Measurements from ENCODE around the gene SLX4IP. TPM values are rescaled to one million over a fixed set of nuclear protein-coding genes. Genes with fewer than 3 reads are reported as not detected.

The SLX4IP gene
- total RNA-seq, 4 donors from 2014 or later: 6.3 to 8.3 (median 7.4) TPM

DNA sequence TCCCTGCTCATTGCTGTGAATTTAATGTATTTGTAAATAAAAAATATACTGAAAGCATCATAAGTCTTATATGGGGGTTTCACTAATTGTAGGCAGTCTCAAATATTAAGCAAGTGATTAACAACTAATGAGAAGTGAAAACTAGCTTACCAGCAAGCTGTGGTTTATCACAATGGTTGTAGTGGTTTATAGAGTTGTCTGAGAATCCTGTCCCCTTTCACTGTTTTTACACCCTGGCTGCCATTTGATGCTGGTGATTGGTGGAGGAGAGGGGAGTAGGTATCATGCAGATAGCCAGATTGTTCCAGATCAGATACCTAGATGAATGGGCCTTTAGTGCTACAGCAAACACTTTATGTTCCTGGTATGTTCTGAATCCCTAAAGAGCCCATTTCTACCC lies 7.1 kb upstream of the SLX4IP start:
- Histone ChIP-seq H3K4me3 (replicated peaks in 1 of 3) (no peak overlapping the region), H3K9me3 (no peaks in the 10 kb centered on the region), H3K27ac (no peak overlapping the region), H3K36me3 (no peaks in the 10 kb centered on the region), H3K4me1 (peaks cover 12 to 13% of the 10 kb centered on the region in 2 donors), H3K27me3 (no peaks in the 10 kb centered on the region)
- DNase-seq: no peak
- intact Hi-C loops (cut with DNase I): no loop called here
- TF ChIP-seq, protein P1, sequence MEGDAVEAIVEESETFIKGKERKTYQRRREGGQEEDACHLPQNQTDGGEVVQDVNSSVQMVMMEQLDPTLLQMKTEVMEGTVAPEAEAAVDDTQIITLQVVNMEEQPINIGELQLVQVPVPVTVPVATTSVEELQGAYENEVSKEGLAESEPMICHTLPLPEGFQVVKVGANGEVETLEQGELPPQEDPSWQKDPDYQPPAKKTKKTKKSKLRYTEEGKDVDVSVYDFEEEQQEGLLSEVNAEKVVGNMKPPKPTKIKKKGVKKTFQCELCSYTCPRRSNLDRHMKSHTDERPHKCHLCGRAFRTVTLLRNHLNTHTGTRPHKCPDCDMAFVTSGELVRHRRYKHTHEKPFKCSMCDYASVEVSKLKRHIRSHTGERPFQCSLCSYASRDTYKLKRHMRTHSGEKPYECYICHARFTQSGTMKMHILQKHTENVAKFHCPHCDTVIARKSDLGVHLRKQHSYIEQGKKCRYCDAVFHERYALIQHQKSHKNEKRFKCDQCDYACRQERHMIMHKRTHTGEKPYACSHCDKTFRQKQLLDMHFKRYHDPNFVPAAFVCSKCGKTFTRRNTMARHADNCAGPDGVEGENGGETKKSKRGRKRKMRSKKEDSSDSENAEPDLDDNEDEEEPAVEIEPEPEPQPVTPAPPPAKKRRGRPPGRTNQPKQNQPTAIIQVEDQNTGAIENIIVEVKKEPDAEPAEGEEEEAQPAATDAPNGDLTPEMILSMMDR (IDR thresholded peaks at IDR 0.05): no peak
- no peak for TF ChIP-seq POLR2A (IDR thresholded peaks at IDR 0.05)

DNA sequence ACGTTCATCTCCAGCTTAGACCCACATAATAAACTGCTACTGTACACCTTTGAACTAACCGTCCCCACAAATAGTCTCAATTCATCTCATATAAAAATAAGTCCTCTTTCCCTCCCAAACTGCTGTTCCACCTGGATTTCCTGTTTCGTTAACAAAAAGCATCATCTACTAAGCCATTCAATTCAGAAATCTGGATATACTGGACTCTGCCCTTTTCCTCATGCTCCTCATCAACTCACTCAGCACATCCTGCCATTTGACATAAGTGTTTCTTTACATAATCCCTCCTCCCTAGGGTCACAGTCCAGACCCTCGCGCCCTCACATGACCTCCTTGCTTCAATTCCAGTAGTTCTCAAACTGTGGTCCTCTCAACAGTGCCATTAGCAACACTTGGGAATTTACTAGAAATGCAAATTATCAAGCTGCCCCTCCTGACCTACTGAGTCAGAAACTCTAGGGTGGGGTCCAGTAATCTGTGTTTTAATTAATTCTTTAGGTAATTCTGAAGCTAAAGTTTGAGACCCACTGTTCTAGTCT lies 5.6 kb upstream of the SLX4IP start:
- TF ChIP-seq, protein P1 (IDR thresholded peaks at IDR 0.05): no peak
- no peak for TF ChIP-seq POLR2A (IDR thresholded peaks at IDR 0.05)
- 87 to 91% methylated on average over 5 of the region's 5 CpGs for WGBS, 2 donors
- Histone ChIP-seq H3K27ac (no peak overlapping the region), H3K36me3 (no peaks in the 10 kb centered on the region), H3K4me1 (peaks cover 15 to 16% of the 10 kb centered on the region in 2 donors), H3K4me3 (replicated peaks in 1 of 3) (no peak overlapping the region), H3K9me3 (no peaks in the 10 kb centered on the region), H3K27me3 (no peaks in the 10 kb centered on the region)
- no peak for DNase-seq
- intact Hi-C loops (cut with DNase I): no loop called here

DNA sequence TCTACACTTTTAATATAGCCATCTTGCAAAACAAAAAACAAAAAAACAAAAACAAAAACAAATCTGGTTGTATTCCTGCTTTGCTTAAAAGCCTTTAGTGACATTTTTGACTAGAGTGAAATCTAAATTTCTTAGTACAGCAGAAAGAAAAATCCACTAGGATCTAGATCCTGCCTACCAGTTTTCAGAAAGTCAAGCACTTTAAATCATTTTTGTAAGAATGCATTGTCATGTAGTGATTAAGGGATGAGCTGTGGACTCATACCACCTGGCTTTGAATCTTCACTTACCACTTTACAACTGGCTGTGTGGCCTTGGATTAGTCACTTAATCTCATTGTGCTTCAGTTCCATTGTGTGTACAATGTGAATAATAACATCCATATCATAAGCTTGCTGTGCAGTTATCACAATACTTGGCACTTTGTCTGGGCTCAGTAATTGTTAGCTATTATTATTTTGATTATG lies 5.1 kb upstream of the SLX4IP start:
- Histone ChIP-seq H3K27ac (no peak overlapping the region), H3K9me3 (no peaks in the 10 kb centered on the region), H3K4me3 (replicated peaks in 1 of 3) (no peak overlapping the region), H3K4me1 (peaks cover 15 to 16% of the 10 kb centered on the region in 2 donors), H3K27me3 (no peaks in the 10 kb centered on the region), H3K36me3 (no peaks in the 10 kb centered on the region)
- no peak for DNase-seq
- intact Hi-C loops (cut with DNase I): loop anchor here (10.0 kb wide), 1 partner anchor 245 kb away; the partner anchor contains the start of gene JAG1
- TF ChIP-seq POLR2A (IDR thresholded peaks at IDR 0.05): no peak
- TF ChIP-seq, protein P1 (IDR thresholded peaks at IDR 0.05): no peak

DNA sequence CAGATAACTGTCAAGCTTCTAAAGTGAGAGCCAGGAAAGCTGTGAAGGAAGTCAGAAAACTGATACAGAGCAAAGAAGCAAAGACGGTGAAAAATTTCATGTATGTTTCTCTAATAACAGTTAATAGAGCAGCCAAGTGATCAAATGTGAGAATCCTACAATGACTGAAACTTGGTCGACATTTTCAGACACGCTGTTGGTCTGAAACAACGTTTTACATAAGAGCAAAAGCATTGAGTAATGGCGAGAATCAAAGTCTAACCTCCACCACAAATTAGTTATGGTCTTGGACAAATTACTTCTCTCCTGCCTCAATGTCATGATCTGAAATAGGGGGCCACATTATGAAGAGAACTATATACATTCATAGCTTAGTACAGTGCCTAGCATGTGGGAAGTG lies 4.4 kb upstream of the SLX4IP start:
- no peaks in the 10 kb centered on the region for H3K27me3 ChIP-seq
- no peak for DNase-seq
- no peaks in the 10 kb centered on the region for H3K36me3 ChIP-seq
- TF ChIP-seq, protein P1 (IDR thresholded peaks at IDR 0.05): no peak
- TF ChIP-seq POLR2A (IDR thresholded peaks at IDR 0.05): no peak
- no peaks in the 10 kb centered on the region for H3K9me3 ChIP-seq
- no peak overlapping the region for H3K4me3 ChIP-seq (replicated peaks in 1 of 3)
- H3K4me1 ChIP-seq: peaks cover 15 to 18% of the 10 kb centered on the region in 2 donors
- intact Hi-C loops (cut with DNase I): loop anchor here (10.0 kb wide), 1 partner anchor 244 kb away; the partner anchor contains the start of gene JAG1
- WGBS, 2 donors: 93% methylated on average over 5 of the region's 5 CpGs
- H3K27ac ChIP-seq: no peak overlapping the region

DNA sequence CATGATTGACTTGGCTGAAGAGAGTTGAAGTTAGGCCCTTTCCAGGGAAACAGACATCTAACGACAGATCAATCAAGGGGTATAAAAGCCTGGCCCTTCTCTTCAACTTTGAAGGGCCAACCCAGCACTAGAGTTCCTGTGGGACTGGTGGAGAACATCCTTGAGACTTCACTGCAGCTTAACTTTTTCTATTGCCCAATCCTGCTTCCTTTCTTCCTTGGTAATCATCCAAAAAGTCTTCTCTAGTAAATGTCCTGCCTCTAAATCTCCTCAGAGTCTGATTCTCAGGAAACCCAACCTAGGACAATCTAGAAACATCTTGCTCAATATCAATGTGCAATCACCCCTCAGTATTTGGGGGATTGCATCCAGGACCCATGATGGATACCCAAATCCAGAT lies 3.0 kb upstream of the SLX4IP start:
- Histone ChIP-seq H3K27me3 (no peaks in the 10 kb centered on the region), H3K27ac (no peak overlapping the region), H3K9me3 (no peaks in the 10 kb centered on the region), H3K4me1 (peaks cover 15 to 22% of the 10 kb centered on the region in 2 donors), H3K36me3 (no peaks in the 10 kb centered on the region), H3K4me3 (replicated peaks in 1 of 3) (no peak overlapping the region)
- DNase-seq: no peak
- no peak for TF ChIP-seq POLR2A (IDR thresholded peaks at IDR 0.05)
- TF ChIP-seq, protein P1 (IDR thresholded peaks at IDR 0.05): no peak
- intact Hi-C loops (cut with DNase I): loop anchor here (10.0 kb wide), 1 partner anchor 243 kb away; the partner anchor contains the start of gene JAG1
- 78 to 79% methylated on average over 1 of the region's 1 CpG for WGBS, 2 donors
